Tibial artery (tissue), 4 donors: ENCODE results near the gene CYSTM1.
A peak's percentile ranks its signal among the peaks of the same experiment; 100 is the strongest.

Source experiments
- DNase-seq, 2 donors: peaks; one replicate each; pipeline ENCODE4 v3.0.0-alpha.2; 2019
- H3K27ac ChIP-seq, 2 donors: fragments of 200-600 bp; sonication (generic) in 1 of 2; 1 replicate in 1 of 2; 2 replicates in 1 of 2; pipeline ENCODE4 v1.5.1; 2018 to 2019; ENCODE audit warnings: mild to moderate bottlenecking in 1 of 2
- H3K27me3 ChIP-seq, 2 donors: fragments of 200-600 bp; sonication (generic) in 1 of 2; one replicate each; pipeline versions ENCODE4 v1.5.1 to v1.6.0; 2016 to 2019
- H3K36me3 ChIP-seq, 3 donors: fragments of 200-600 bp; sonication (generic) in 2 of 3; one replicate each; pipeline ENCODE4 v1.5.1; 2016 to 2019; ENCODE audit warnings: mild to moderate bottlenecking in 2 of 3
- H3K4me1 ChIP-seq, 4 donors: fragments of 200-600 bp; sonication (generic) in 2 of 4; 1 replicate in 3 of 4; 2 replicates in 1 of 4; pipeline ENCODE4 v1.5.1; 2016 to 2019
- H3K4me3 ChIP-seq, 2 donors: fragments of 200-600 bp; sonication (generic) in 1 of 2; 1 replicate in 1 of 2; 2 replicates in 1 of 2; pipeline ENCODE4 v1.5.1; 2018 to 2019; ENCODE audit warnings: mild to moderate bottlenecking in 2 of 2
- H3K9me3 ChIP-seq, 3 donors: fragments of 200-600 bp; sonication (generic) in 1 of 3; one replicate each; pipeline ENCODE4 v1.5.1; 2016 to 2019
- intact Hi-C: fragments of 100-400 bp; cut with DNase I; formaldehyde crosslinking; loops from one replicate; pipeline ENCODE4 v1.15.0; 2023; ENCODE audit warnings: low total_unique reads
- TF ChIP-seq, protein P1 (sequence below), 2 experiments: fragments of 200-600 bp in 1 of 2; fragments of 450-650 bp in 1 of 2; IDR thresholded peaks; one replicate each; pipeline ENCODE4 v1.5.1; 2017 to 2019; ENCODE audit warnings: antibody characterized with exemption in 2 of 2, mild to moderate bottlenecking in 1 of 2, moderate library complexity in 1 of 2

The CYSTM1 gene

DNA sequence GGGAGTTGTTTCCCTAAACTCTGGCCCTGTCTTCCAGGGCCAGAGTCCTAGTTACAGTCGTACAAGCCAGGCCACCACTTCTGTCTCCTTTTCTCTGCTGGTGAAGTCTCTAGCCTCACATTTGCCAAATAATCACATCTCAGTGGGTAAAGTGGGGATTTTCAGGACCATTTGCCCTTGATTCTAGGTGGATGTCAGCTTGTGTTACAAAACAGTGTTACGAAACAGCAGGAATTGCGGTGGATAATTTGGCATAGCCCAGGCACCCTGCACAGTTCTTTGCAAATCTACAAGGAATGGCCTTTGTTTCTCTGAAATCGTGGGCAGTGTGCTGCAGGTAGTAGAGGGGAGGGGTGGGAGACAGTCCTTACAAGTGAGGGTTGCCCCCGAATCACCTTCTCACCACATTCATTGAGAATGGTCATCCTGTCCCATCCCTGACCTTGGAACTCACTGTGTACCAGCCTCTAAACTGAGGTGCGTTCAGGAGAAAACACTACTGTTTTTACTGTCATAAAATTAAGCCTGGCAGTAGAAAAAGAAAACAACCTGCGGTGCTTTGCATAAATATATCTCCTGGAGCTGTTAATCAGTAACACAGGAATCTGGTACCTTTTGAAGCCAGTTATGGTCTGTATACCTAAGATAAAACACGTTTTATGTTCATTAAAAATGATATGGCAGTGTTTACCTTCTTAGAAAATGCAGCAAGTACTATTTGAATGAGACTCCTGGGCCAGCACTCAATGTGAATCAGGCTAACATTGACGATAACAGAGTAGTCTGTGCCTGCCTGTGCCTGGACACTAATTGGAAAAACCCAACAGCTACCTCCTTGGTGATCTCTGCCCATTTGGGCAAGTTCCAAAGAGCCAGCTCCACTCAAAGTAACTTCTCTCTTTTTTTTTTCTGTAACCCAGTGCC lies 44.3 kb downstream of the CYSTM1 start:
- Histone ChIP-seq H3K36me3 (no peaks in the 10 kb centered on the region), H3K9me3 (no peaks in the 10 kb centered on the region), H3K27ac (no peak overlapping the region), H3K4me1 (peaks cover 0 to 28% (median 20%) of the 10 kb centered on the region in 4 donors), H3K4me3 (no peak overlapping the region), H3K27me3 (no peaks in the 10 kb centered on the region)
- DNase-seq: no peak
- TF ChIP-seq, protein P1, sequence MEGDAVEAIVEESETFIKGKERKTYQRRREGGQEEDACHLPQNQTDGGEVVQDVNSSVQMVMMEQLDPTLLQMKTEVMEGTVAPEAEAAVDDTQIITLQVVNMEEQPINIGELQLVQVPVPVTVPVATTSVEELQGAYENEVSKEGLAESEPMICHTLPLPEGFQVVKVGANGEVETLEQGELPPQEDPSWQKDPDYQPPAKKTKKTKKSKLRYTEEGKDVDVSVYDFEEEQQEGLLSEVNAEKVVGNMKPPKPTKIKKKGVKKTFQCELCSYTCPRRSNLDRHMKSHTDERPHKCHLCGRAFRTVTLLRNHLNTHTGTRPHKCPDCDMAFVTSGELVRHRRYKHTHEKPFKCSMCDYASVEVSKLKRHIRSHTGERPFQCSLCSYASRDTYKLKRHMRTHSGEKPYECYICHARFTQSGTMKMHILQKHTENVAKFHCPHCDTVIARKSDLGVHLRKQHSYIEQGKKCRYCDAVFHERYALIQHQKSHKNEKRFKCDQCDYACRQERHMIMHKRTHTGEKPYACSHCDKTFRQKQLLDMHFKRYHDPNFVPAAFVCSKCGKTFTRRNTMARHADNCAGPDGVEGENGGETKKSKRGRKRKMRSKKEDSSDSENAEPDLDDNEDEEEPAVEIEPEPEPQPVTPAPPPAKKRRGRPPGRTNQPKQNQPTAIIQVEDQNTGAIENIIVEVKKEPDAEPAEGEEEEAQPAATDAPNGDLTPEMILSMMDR (IDR thresholded peaks at IDR 0.05): no peak
- intact Hi-C loops: no loop called here

DNA sequence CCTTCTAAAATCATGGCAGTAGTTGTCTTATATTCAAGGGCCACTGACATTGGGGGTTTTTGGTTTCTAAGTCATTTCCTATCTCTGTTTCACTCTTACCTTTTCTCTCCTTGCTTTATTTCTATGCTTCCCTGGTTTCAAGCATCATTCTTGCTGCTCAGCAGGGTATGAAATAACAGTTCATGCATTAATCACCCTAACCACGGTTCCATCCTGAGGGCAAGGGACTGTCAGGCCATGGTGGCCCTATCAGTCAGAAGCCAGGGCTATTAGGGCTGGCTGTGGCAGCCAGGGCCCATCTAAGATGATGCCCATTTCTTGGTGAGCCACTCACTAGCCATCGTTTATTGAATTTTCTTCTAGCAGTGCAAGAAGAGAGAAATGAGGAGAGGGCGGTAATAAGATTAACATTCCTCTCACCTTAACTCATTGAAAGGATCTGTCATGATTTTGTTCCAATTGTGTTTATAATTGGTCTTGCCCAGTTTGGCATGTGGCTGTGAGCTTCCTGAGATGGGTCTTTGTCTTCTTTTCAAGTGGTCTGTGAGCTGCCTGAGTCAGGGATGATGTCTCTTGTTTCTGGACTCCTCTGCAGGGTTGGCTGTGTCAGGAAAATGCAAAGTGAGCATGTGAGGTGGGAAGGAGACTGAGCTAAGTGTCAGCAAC lies 45.2 kb downstream of the CYSTM1 start:
- Histone ChIP-seq H3K4me1 (peaks cover 0 to 28% (median 20%) of the 10 kb centered on the region in 4 donors), H3K4me3 (no peak overlapping the region), H3K9me3 (no peaks in the 10 kb centered on the region), H3K36me3 (no peaks in the 10 kb centered on the region), H3K27me3 (no peaks in the 10 kb centered on the region), H3K27ac (no peak overlapping the region)
- TF ChIP-seq, protein P1 (IDR thresholded peaks at IDR 0.05): no peak
- intact Hi-C loops: no loop called here
- no peak for DNase-seq

GRCh38 chr5:140220698-140221064 lies 45.7 kb downstream of the CYSTM1 start:
- no peak for DNase-seq
- intact Hi-C loops: no loop called here
- Histone ChIP-seq H3K36me3 (no peaks in the 10 kb centered on the region), H3K27me3 (no peaks in the 10 kb centered on the region), H3K4me3 (no peak overlapping the region), H3K27ac (no peak overlapping the region), H3K4me1 (peaks cover 0 to 28% (median 20%) of the 10 kb centered on the region in 4 donors), H3K9me3 (no peaks in the 10 kb centered on the region)
- TF ChIP-seq, protein P1 (IDR thresholded peaks at IDR 0.05): no peak

- peaks cover 0 to 28% (median 20%) of the 10 kb centered on the region in 4 donors for H3K4me1 ChIP-seq
- DNase-seq: no peak
- TF ChIP-seq, protein P1 (IDR thresholded peaks at IDR 0.05): no peak
- H3K9me3 ChIP-seq: no peaks in the 10 kb centered on the region
- no peaks in the 10 kb centered on the region for H3K27me3 ChIP-seq
- no peak overlapping the region for H3K4me3 ChIP-seq
- no peaks in the 10 kb centered on the region for H3K36me3 ChIP-seq
- H3K27ac ChIP-seq: peak overlapping the region; percentile 24 to 50
- intact Hi-C loops: no loop called here
These were observed 46.8 kb downstream of the CYSTM1 start for GRCh38 chr5:140221697-140222223.

- Histone ChIP-seq H3K36me3 (no peaks in the 10 kb centered on the region), H3K4me1 (peaks cover 0 to 28% (median 20%) of the 10 kb centered on the region in 4 donors), H3K9me3 (no peaks in the 10 kb centered on the region), H3K4me3 (no peak overlapping the region), H3K27me3 (no peaks in the 10 kb centered on the region), H3K27ac (peak overlapping the region in 1 of 2 donors; percentile 24)
- no peak for DNase-seq
- intact Hi-C loops: no loop called here
- TF ChIP-seq, protein P1 (IDR thresholded peaks at IDR 0.05): no peak
These were observed 47.4 kb downstream of the CYSTM1 start for GRCh38 chr5:140222416-140222815.
